GM06990 (cell line): ENCODE measurements around the gene CYP3A5.
"Not testable (repeated sequence)": the region's sequence is repeated elsewhere in the genome, so short reads cannot be mapped to it uniquely, and the experiment has no call there.

Experiments
- DNase-seq: peaks from one replicate; pipeline ENCODE4 v3.0.0-alpha.2; 2011; ENCODE audit not compliant: insufficient read length; ENCODE audit errors: extremely low read depth
- H3K27me3 ChIP-seq: replicated peaks from 2 replicates; pipeline ENCODE4 v1.6.0; 2011; ENCODE audit warnings: low read length; ENCODE audit not compliant: control insufficient read depth, insufficient read depth
- H3K36me3 ChIP-seq: 2 replicates; pipeline ENCODE4 v1.5.1; 2011; ENCODE audit warnings: low read length; ENCODE audit not compliant: control insufficient read depth, insufficient read depth
- H3K4me3 ChIP-seq: replicated peaks from 2 replicates; pipeline ENCODE4 v1.5.1; 2011; ENCODE audit warnings: low read depth, mild to moderate bottlenecking, control low read depth, low read length
- TF ChIP-seq, protein P1 (sequence below): IDR thresholded peaks from 2 replicates; pipeline ENCODE4 v1.5.1; 2011; ENCODE audit warnings: low read length, control low read depth, mild to moderate bottlenecking, inconsistent platforms; ENCODE audit not compliant: insufficient read depth, poor library complexity, severe bottlenecking

Gene CYP3A5

DNA sequence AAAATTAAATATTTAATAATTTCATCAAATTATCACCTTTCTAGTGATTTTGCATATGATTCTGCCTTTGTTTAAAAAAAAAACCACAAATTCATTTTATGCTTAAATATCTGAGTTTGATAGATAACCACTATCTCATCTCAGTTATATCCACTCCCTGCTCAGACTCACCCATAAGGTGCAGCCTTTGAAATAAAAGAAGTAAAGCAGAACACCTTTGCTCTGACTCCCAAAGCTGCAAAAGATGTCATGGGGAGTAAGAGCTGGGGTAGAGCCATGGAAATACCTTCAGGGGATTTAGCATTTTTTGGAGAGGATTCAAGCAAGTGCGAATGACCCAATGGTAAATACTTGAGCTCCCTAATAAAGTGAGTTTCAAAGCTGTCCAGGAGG, 15.1 kb upstream of the CYP3A5 start:
- no peak for DNase-seq
- Histone ChIP-seq H3K36me3 (no peaks in the 10 kb centered on the region), H3K4me3 (no peak overlapping the region), H3K27me3 (no peaks in the 10 kb centered on the region)
- TF ChIP-seq, protein P1, sequence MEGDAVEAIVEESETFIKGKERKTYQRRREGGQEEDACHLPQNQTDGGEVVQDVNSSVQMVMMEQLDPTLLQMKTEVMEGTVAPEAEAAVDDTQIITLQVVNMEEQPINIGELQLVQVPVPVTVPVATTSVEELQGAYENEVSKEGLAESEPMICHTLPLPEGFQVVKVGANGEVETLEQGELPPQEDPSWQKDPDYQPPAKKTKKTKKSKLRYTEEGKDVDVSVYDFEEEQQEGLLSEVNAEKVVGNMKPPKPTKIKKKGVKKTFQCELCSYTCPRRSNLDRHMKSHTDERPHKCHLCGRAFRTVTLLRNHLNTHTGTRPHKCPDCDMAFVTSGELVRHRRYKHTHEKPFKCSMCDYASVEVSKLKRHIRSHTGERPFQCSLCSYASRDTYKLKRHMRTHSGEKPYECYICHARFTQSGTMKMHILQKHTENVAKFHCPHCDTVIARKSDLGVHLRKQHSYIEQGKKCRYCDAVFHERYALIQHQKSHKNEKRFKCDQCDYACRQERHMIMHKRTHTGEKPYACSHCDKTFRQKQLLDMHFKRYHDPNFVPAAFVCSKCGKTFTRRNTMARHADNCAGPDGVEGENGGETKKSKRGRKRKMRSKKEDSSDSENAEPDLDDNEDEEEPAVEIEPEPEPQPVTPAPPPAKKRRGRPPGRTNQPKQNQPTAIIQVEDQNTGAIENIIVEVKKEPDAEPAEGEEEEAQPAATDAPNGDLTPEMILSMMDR = no peak

DNA sequence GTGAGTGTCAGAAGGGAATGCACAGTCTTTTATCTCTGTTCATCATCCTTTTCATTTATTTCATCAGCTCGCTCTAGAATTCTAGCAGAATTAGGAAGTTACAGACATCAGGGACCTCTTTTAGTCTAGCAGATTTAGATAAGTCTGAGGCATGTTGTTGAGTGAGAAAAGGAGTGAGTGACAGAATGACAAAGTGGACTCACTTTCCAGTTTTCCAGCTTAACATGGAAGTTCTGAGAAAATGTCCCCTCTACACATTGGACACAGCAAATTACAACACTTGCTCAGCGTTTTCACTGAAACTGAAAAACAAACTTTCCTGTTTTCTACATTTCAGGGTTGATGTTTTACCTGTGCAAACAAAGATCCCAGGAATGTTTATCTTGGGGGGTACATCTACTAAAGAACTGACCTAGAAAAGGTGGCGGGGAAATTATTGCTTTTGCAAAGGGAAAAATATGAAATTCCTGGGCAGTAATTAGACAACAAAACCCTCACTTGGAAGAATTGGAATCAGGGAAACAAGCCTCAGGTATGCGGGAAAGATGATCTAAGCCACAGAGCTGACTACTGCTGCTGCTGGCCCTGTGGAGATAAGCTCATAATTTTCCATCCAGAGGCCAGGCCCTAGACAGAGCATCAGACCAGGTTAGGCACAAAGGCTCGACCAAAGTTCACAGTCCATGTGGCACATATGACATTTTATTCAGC, 14.6 kb upstream of the CYP3A5 start:
- no peaks in the 10 kb centered on the region for H3K27me3 ChIP-seq
- TF ChIP-seq, protein P1 = no peak
- H3K36me3 ChIP-seq = no peaks in the 10 kb centered on the region
- no peak overlapping the region for H3K4me3 ChIP-seq
- DNase-seq = no peak

DNA sequence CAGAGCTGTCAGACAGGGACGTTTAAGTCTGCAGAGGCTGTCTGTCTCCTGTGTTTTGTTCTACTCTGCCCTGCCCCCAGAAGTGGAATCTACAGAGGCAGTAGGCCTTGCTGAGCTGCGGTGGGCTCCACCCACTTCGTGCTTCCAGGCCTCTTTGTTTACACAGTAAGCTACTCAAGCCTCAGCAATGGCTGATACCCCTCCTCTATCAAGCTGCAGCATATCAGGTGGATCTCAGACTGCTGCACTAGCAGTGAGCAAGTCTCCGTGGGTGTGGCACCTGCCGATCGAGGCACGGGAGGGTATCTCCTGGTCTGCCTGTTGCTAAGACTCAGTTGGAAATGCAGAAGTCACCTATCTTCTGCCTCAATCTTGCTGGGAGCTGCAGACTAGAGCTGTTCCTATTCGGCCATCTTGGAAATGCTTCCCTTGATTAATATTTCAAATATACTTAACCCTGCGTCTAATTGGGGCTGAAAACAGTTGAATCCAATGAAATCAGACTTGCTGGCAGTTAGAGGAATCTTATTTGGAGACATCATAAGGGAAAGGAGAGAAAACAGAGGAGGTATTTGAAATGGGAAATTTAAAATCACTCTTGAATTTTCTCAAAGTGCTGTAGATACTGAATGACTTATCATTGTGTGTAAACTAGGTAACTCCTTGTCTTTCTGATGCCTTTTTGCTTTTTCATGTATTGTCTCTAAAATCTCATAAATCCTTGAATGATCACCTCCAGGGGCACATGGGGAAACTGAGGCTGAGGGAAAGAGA, 13.8 kb upstream of the CYP3A5 start:
- TF ChIP-seq, protein P1 = no peak
- no peaks in the 10 kb centered on the region for H3K36me3 ChIP-seq
- DNase-seq = no peak
- no peaks in the 10 kb centered on the region for H3K27me3 ChIP-seq
- H3K4me3 ChIP-seq = no peak overlapping the region

DNA sequence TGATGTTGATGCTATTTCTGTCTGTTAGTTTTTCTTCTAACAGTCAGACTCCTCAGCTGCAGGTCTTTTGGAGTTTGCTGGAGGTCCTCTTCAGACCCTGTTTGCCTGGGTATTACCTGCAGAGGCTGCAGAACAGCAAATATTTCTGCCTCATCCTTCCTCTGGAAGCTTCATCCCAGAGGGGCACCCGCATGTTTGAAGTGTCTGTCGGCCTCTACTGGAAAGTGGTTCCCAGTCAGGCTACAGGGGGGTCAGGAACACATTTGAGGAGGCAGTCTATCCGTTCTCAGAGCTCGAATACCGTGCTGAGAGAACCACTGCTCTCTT, 13.3 kb upstream of the CYP3A5 start:
- H3K27me3 ChIP-seq = no peaks in the 10 kb centered on the region
- no peak for DNase-seq
- H3K4me3 ChIP-seq = no peak overlapping the region
- TF ChIP-seq, protein P1 = no peak
- H3K36me3 ChIP-seq = no peaks in the 10 kb centered on the region

DNA sequence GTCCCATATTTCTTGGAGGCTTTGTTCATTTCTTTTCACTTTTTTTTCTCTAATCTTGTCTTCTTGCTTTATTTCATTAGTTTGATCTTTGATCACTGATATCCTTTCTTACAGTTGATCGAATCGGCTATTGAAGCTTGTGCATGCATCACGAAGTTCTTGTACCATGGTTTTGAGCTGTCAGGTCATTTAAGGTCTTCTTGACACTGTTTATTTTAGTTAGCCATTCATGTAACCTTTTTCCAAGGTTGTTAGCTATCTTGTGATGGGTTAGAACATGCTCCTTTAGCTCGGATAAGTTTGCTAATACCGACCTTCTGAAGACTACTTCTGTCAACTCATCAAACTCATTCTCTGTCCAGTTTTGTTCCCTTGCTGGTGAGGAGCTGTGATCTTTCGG, 12.8 kb upstream of the CYP3A5 start:
- H3K27me3 ChIP-seq, H3K36me3 ChIP-seq, H3K4me3 ChIP-seq, DNase-seq: not testable (repeated sequence)

DNA sequence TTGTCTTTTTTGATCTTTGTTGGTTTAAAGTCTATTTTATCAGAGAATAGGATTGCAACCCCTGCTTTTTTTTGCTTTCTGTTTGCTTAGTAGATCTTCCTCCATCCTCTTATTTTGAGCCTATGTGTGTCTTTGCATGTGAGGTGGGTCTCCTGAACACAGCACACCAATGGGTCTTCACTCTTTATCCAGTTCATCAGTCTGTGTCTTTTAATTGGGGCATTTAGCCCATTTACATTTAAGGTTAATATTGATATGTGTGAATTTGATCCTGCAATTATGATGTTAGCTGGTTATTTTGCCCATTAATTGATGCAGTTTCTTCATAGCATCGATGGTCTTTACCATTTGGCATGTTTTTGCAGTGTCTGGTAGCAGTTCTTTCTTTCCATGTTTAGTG, 11.9 kb upstream of the CYP3A5 start:
- DNase-seq, H3K4me3 ChIP-seq, H3K27me3 ChIP-seq, H3K36me3 ChIP-seq: not testable (repeated sequence)

DNA sequence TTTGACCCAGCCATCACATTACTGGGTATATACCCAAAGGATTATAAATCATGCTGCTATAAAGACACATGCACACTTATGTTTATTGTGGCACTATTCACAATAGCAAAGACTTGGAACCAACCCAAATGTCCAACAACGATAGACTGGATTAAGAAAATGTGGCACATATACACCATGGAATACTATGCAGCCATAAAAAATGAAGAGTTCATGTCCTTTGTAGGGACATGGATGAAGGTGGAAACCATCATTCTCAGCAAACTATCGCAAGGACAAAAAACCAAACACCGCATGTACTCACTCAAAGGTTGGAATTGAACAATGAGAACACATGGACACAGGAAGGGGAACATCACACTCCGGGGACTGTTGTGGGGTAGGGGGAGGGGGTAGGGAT, 11.1 kb upstream of the CYP3A5 start:
- H3K36me3 ChIP-seq, DNase-seq, H3K4me3 ChIP-seq, H3K27me3 ChIP-seq: not testable (repeated sequence)

DNA sequence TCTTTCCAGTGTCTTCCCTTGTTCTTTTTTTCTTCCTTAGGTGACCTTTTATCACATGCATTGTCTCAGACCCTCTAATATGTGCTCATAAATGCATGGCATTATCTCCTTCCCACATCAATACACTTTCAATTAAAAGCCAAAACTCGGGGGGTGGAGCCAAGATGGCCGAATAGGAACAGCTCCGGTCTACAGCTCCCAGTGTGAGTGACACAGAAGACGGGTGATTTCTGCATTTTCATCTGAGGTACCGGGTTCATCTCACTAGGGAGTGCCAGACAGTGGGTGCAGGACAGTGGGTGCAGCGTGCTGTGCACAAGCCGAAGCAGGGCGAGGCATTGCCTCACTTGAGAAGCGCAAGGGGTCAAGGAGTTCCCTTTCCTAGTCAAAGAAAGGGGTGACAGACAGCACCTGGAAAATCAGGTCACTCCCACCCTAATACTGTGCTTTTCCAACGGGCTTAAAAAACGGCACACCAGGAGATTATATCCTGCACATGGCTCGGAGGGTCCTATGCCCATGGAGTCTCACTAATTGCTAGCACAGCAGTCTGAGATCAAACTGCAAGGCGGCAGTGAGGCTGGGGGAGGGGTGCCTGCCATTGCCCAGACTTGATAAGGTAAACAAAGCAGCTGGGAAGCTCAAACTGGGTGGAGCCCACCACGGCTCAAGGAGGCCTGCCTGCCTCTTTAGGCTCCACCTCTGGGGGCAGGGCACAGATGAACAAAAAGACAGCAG, 6.2 kb upstream of the CYP3A5 start:
- not testable (repeated sequence) for H3K4me3 ChIP-seq, DNase-seq, H3K27me3 ChIP-seq, H3K36me3 ChIP-seq
